ENCODE results near the gene ST7. TPM values are rescaled to one million over a fixed set of nuclear protein-coding genes. Genes with fewer than 3 reads are reported as not detected.

ST7 gene
- total and polyA plus RNA-seq, 2 of the 8 experiments (the other 6 are each of a cell fraction or from before 2014, with no cell fraction given), result 16.3 to 18.0 TPM

DNA sequence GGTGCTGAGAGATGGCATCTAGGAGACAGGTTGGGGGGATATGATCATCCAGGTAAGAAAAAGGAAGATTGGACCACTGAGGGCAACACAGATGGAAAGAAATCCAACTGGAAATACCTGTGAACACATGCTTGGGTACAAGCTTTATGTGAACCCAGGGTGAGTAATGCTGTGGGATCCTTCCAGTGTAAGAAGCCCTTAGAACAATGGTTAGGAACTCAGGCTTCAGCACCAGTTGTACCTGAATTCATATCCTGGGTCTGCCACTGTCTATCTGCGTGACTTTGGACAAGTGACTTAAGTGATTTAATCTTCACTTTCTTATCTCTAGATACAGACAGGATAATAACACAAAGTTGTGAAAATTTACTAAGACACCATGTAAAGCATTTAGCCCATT, 131.0 kb downstream of the ST7 start:
- no peak overlapping the region for H3K4ac ChIP-seq (replicated peaks; ENCODE audit: insufficient read length, low read depth, low read length)
- no peak overlapping the region for H3K23ac ChIP-seq (ENCODE audit: insufficient read length)
- H3K23me2 ChIP-seq (ENCODE audit: low read depth, low read length), result no peaks in the 10 kb centered on the region
- H3K27me3 ChIP-seq (replicated peaks in 1 of 4; ENCODE audit: control insufficient read depth in 3 of 4, extremely low read depth in 1 of 4, insufficient read depth in 3 of 4, low read length in 3 of 4), result no peaks in the 10 kb centered on the region
- H3K79me2 ChIP-seq (ENCODE audit: control insufficient read depth in 1 of 2, insufficient read depth in 2 of 2, low read length in 2 of 2), result no peaks in the 10 kb centered on the region; a peak in 1 of 4 replicates
- H2AFZ ChIP-seq (ENCODE audit: low read length), result no peak overlapping the region
- H3K4me1 ChIP-seq (replicated peaks in 1 of 4; ENCODE audit: control insufficient read depth in 3 of 4, insufficient read depth in 4 of 4, low read length in 3 of 4), result no peaks in the 10 kb centered on the region
- no peak overlapping the region for H2BK5ac ChIP-seq (ENCODE audit: low read depth, low read length)
- no peaks in the 10 kb centered on the region for H4K20me1 ChIP-seq (replicated peaks in 1 of 2; ENCODE audit: control insufficient read depth in 1 of 2, insufficient read depth in 2 of 2, low read length in 2 of 2)
- no peak overlapping the region for H2BK15ac ChIP-seq (ENCODE audit: low read length)
- H3K4me3 ChIP-seq (ENCODE audit: extremely low read depth in 1 of 4, insufficient read depth in 2 of 4, low read depth in 3 of 4, low read length in 4 of 4), result no peak overlapping the region
- no peaks in the 10 kb centered on the region for H3K9me3 ChIP-seq (ENCODE audit: insufficient read depth in 2 of 2, low read depth in 1 of 2, low read length in 1 of 2)
- WGBS, 2 experiments (ENCODE audit: extremely low coverage in 1 of 2, insufficient coverage in 1 of 2, insufficient read length in 1 of 2, insufficient replicate concordance in 2 of 2, low coverage in 1 of 2, low lambda C conversion rate in 2 of 2, missing lambda C conversion rate in 1 of 2), result 92% methylated on average over 1 of the region's 1 CpG; no CpG with 5 or more reads in 1 of the 2 experiments
- no peak overlapping the region for H2BK12ac ChIP-seq (ENCODE audit: low read depth, low read length)
- H3K79me1 ChIP-seq (ENCODE audit: low read depth, low read length), result no peaks in the 10 kb centered on the region; the same call in 1 of the 2 replicates
- H3K27ac ChIP-seq (ENCODE audit: low read depth, low read length), result no peak overlapping the region
- no peak overlapping the region for H4K8ac ChIP-seq (ENCODE audit: extremely low read depth, insufficient read depth, low read length)
- H3K14ac ChIP-seq (ENCODE audit: insufficient read length), result no peak overlapping the region
- DNase-seq (ENCODE audit: low read depth in 1 of 2, low spot score in 2 of 2), result no peak
- POLR2A ChIA-PET (ENCODE audit: partially characterized antibody), result no interaction called here
- H3K9ac ChIP-seq (replicated peaks in 1 of 4; ENCODE audit: extremely low read depth in 1 of 4, low read depth in 3 of 4, low read length in 3 of 4), result no peak overlapping the region
- no peak overlapping the region for H2BK120ac ChIP-seq (replicated peaks; ENCODE audit: low read depth, low read length)
- H3K18ac ChIP-seq (ENCODE audit: extremely low read depth, low read length), result no peak overlapping the region
- no peak overlapping the region for H2BK20ac ChIP-seq (ENCODE audit: low read length)
- CTCF ChIA-PET (ENCODE audit: partially characterized antibody), result interaction anchor here (1.7 kb wide), 1 partner anchor 36 kb away, joined by 4 read pairs; no protein-coding TSS in a partner anchor
- no peak overlapping the region for H4K5ac ChIP-seq (ENCODE audit: insufficient read length, low read depth, low read length)
- no peak overlapping the region for H3K56ac ChIP-seq (replicated peaks; ENCODE audit: insufficient read length, low read depth, low read length)
- no peak overlapping the region for H3K4me2 ChIP-seq (ENCODE audit: insufficient read depth in 1 of 2, low read depth in 2 of 2, low read length in 2 of 2)
- no peaks in the 10 kb centered on the region for H3K36me3 ChIP-seq (ENCODE audit: control insufficient read depth in 2 of 4, insufficient read depth in 4 of 4, low read length in 3 of 4)
- no peak overlapping the region for H4K91ac ChIP-seq (replicated peaks; ENCODE audit: insufficient read length, low read length)
- no peak overlapping the region for H2AK5ac ChIP-seq (ENCODE audit: low read depth, low read length)
- no peak for FAIRE-seq
- TF ChIP-seq RBBP5 (IDR thresholded peaks at IDR 0.05; ENCODE audit: borderline replicate concordance, low read depth, low read length) (no peak), GABPA (IDR thresholded peaks at IDR 0.05; ENCODE audit: borderline replicate concordance, insufficient read depth, low read length) (no peak), EP300 (IDR thresholded peaks at IDR 0.05; ENCODE audit: borderline replicate concordance in 1 of 2, low read depth in 2 of 2, low read length in 2 of 2) (no peak), CBX8 (IDR thresholded peaks at IDR 0.05; ENCODE audit: borderline replicate concordance, low read depth, low read length) (no peak), SRF (IDR thresholded peaks at IDR 0.05; ENCODE audit: low read depth, low read length) (no peak), TAF7 (optimal IDR thresholded peaks at IDR 0.05; ENCODE audit: borderline replicate concordance, low read depth, low read length) (no peak), SP4 (IDR thresholded peaks at IDR 0.05; ENCODE audit: low read length) (no peak)

Data from H1 (cell line).